Neural progenitor cell (in vitro differentiated cells): ENCODE data around the gene TADA2A.

Experiments
- CTCF ChIP-seq: fragments of 200-600 bp; sonication (generic); IDR thresholded peaks from 2 replicates; pipeline ENCODE4 v1.5.1; 2017; ENCODE audit warnings: antibody characterized with exemption, mild to moderate bottlenecking
- EZH2 ChIP-seq: fragments of 200-600 bp; sonication (generic); IDR thresholded peaks from 2 replicates; pipeline ENCODE4 v1.6.1; 2017; ENCODE audit warnings: antibody characterized with exemption, mild to moderate bottlenecking, moderate library complexity
- EZH2phosphoT487 ChIP-seq: fragments of 200-600 bp; sonication (generic); IDR thresholded peaks from 2 replicates; pipeline ENCODE4 v1.6.1; 2017; ENCODE audit warnings: antibody characterized with exemption

DNA sequence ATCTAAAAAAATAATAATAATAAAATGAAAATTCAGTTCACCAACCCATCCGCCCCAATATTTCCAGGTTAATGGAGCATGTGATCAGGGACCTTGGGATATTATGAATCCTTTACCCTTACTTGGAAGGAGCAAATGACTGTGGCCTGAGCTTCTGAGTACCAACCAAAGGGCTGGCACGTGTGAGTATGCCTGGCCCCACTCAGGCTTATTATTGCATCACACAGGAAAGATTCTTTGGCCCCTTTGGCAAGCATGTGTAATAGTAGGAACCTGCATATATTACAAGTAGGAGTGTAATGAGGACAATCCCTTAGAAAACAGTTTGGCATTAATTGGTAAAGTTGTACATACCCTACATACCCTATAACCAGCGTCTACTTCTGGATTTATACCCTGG lies 38.1 kb upstream of the TADA2A start:
- TF ChIP-seq EZH2phosphoT487 = no peak
- TF ChIP-seq EZH2 = no peak
- no peak for TF ChIP-seq CTCF
